Right lobe of liver (tissue), 4 donors: ENCODE results near the gene HOXD9.

Experiments used
- POLR2A ChIP-seq: fragments of 450-650 bp; IDR thresholded peaks from one replicate; pipeline ENCODE4 v1.6.1; 2017; ENCODE audit warnings: antibody characterized with exemption, mild to moderate bottlenecking
- TF ChIP-seq, protein P1 (sequence below), 4 donors: fragments of 200-600 bp in 3 of 4; fragments of 450-650 bp in 1 of 4; IDR thresholded peaks; one replicate each; pipeline versions ENCODE4 v1.5.1 to v1.8.0; 2016 to 2022; ENCODE audit warnings: antibody characterized with exemption in 4 of 4, mild to moderate bottlenecking in 2 of 4
- donor health status: DM: no; HTN: no; CAD: no.
- donor health status: DM: no; HTN: no; CAD: no.
- donor health status: DM: no; HTN: yes; CAD: no.

GRCh38 chr2:176109946-176110345 lies 12.6 kb upstream of the HOXD9 start:
- no peak for TF ChIP-seq POLR2A
- TF ChIP-seq, protein P1, sequence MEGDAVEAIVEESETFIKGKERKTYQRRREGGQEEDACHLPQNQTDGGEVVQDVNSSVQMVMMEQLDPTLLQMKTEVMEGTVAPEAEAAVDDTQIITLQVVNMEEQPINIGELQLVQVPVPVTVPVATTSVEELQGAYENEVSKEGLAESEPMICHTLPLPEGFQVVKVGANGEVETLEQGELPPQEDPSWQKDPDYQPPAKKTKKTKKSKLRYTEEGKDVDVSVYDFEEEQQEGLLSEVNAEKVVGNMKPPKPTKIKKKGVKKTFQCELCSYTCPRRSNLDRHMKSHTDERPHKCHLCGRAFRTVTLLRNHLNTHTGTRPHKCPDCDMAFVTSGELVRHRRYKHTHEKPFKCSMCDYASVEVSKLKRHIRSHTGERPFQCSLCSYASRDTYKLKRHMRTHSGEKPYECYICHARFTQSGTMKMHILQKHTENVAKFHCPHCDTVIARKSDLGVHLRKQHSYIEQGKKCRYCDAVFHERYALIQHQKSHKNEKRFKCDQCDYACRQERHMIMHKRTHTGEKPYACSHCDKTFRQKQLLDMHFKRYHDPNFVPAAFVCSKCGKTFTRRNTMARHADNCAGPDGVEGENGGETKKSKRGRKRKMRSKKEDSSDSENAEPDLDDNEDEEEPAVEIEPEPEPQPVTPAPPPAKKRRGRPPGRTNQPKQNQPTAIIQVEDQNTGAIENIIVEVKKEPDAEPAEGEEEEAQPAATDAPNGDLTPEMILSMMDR (IDR thresholded peaks at IDR 0.05), result no peak
